GM19239 (cell line): ENCODE data around the gene CMKLR1.

ENCODE experiments used
- DNase-seq: peaks from one replicate; pipeline ENCODE4 v3.0.0; 2011; ENCODE audit warnings: low spot score; ENCODE audit not compliant: insufficient read length
- FAIRE-seq: peaks from 2 replicates; lab custom pipeline; 2011; peaks lifted over from hg19 to GRCh38; lab: Jason Lieb, UNC

Gene CMKLR1

DNA sequence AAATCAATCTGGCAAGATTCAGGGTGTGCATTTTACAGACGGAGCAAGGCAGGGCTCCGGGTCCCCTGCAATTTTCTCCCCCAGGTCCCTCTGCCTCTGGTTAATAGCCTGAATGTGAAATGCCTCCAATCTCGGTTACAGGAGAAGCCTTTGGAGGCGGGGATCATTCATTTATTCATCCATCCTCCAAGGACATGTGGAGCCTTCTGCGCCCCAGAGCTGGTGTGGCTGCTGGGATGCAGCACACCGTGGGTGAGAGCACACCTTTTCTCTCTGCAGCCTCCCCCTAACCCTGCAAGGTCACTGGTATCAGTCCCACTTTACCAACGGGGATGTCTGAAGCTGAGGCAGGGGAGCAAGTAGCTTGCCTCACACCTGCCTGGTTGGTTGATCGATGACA is 35.4 kb downstream of the CMKLR1 start:
- no peak for DNase-seq
- no peak for FAIRE-seq

DNA sequence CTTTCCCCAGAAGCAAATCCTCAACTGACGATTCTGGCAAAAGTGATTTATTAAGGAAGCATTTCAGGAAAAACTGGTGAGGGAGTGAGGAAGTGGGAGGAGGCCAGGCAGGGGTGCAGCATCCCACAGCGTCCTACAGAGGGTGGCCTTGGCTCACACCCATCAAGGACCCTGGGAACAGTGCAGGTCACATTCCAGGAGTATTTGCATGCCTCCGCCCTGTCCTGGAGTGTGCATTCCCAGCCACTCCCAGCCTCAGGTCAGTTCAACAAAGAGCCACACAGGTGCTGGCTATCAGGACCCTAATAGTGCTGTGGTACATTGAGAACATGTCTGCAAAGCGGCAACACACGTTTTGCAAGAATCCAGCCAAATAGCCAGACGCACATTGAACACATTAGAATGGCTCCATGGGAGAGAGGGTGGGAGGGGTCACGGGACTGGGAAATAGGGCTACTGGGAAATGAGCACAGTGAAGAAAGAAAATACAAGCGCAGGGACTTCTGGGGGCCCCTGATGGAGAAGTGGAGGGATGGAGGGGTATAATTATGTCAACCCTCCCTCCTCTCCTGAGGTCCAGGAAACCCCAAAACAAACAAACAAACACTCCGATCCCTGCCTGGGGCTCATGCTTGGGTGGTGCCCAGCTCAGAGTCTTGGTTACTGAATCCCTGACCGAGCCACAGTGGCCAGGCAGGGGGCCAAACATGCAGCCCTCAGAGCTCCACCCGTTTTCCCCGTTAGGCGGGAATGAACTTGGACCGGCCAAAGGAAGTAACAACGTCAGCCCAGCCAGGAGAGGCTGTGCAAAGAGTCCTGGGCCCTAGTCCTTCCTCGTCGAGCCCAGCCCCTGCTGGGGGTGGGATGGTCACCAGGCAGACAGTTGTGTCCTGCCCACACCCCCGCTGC is 36.5 kb downstream of the CMKLR1 start:
- no peak for DNase-seq
- FAIRE-seq, result no peak

- no peak for DNase-seq
- no peak for FAIRE-seq
Measured at GRCh38 chr12:108302016-108302402, 37.1 kb downstream of the CMKLR1 start.

DNA sequence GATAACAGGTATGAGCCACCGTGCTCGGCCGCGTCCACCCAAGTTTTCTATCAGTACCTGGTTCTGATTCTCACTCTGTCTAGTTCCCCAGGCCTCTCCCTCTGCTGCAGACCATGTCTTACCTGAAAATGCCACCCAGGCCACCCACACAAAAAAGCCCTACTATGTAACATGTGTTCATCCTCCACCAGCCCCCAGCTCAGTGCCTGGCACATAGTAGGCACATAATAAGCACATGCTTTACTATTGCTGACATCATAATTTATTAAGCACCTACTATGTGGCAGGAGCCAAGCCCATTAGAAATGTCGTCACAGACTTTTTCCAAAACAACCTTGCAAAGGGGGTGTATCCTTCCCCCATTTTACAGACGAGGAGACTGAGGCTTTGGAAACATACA is 37.8 kb downstream of the CMKLR1 start:
- no peak for FAIRE-seq
- DNase-seq, result no peak

GRCh38 chr12:108299980-108300696 is 39.0 kb downstream of the CMKLR1 start:
- peak; percentile 61 for FAIRE-seq
- DNase-seq, result no peak

GRCh38 chr12:108299516-108299915 is 39.6 kb downstream of the CMKLR1 start:
- no peak for DNase-seq
- no peak for FAIRE-seq

GRCh38 chr12:108298761-108299275 is 40.3 kb downstream of the CMKLR1 start:
- no peak for DNase-seq
- no peak for FAIRE-seq

- FAIRE-seq (no peak), DNase-seq (no peak)
Measured at GRCh38 chr12:108297895-108298760, 41.0 kb downstream of the CMKLR1 start.

GRCh38 chr12:108297424-108297823 is 41.7 kb downstream of the CMKLR1 start:
- no peak for FAIRE-seq
- DNase-seq, result no peak

DNA sequence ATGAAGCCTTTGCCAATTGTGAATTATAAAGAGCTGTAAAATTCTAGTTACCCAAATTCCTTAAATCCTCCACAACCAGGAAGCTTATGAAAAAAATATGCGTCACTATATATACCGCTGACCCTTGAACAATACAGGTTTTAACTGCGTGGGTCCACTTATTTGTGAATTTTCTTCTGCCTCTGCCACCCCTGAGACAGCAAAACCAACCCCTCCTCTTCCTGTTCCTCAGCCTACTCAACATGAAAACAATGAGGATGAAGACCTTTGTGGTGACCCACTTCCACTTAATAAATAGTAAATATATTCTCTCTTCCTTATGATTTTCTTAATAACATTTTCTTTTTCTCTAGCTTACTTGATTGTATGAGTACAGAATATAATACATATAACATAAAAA is 42.2 kb downstream of the CMKLR1 start:
- FAIRE-seq (no peak), DNase-seq (no peak)

DNA sequence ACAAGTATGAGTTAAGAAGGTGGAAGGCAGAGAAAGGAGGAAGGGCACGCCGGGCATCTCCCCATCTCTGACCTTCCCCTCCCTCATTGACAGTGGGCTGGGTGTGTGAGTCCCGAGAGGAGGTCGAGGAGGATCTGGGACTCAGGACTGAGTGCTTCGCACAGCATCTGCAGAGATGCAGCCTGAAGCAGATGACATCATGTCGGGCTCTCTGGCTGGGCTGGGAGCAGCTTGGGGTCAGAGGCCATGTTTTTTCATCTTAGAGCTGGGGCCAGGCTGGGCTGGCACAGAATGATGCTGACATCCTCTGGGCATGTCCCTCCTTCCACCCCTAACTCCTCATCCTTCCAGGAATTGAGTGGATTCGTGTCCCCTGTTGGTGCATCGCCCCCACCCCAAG is 43.5 kb downstream of the CMKLR1 start:
- FAIRE-seq (no peak), DNase-seq (no peak)

DNA sequence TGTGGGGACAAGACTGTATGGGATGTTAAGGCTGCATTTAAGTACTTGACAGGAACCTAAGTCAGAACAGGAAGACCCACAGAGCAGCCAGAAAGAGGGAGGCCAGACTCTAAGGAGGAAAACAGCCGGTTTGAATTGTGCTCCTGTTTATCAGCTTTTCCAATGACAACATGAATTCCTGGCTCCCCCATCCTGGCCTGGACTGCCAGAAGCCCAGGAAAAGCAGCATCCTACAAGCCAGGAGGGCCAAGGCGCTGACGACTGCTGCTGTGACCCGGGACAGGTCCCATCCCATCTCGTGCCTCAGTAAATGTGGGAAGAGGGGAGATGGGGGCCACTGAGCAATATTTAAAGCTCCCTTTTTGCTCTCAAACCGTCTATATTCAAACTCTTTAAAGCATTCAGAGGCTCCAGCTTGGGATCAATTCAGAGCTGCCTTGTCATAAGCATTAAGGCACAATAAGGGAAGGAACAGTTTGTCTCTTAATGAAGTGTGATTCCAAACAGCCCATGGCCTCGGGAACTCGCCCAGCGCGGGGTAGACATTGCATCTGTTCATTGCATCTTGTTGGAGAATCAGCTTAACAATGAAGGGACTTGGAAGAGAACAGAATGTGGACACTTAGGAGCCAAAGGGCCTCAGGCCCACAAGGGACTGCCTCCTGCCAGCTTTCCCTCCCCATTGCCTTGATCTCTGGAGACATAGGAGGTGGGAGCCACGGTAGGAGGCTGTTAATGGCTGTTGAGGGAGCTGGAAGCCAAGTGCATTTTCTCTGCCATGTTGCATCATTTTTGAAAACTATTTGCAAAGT is 49.6 kb downstream of the CMKLR1 start:
- FAIRE-seq (no peak), DNase-seq (no peak)

DNA sequence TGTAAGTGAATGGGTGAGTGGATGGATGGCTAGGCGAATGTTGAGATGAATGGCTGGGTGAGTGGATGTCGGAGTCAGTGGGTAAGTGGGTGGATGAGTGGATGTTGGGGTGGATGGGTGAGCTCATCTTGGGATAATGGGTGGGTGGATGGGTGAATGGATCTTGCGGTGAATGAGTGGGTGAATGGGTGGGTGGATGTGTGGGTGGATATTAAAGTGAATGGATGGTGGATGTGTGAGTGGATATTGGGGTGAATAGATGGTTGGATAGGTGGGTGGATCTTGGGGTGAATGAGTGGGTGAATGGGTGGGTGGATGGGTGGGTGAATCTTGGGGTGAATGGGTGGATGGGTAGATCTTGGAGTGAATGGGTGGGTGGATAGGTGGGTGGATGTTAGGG is 51.9 kb downstream of the CMKLR1 start:
- DNase-seq, result no peak
- no peak for FAIRE-seq

DNA sequence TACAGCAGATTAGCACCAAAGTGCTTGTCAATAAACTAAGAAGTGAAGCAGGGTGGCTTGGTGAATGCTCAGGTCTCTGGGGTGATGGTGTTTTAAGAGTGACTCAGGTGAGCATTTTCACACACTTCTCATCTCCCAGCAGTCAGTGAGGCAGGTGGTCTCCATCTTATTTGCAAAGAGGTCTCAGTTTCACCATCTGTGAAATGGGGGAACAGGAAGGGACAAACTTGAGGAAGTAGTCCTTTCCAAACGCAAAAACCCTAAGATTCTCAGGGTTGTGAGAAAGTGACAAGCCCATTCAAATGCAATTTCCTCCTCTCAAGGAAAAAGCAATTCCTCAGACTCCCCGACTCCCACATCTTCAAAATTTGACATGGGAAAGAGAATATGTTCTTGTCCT is 54.1 kb downstream of the CMKLR1 start:
- FAIRE-seq (no peak), DNase-seq (no peak)

GRCh38 chr12:108284163-108284562 is 54.9 kb downstream of the CMKLR1 start:
- DNase-seq (no peak), FAIRE-seq (no peak)

GRCh38 chr12:108282676-108283075 is 56.4 kb downstream of the CMKLR1 start:
- DNase-seq (no peak), FAIRE-seq (no peak)

GRCh38 chr12:108282160-108282559 is 57.0 kb downstream of the CMKLR1 start:
- DNase-seq, result no peak
- no peak for FAIRE-seq

GRCh38 chr12:108277613-108278012 is 61.5 kb downstream of the CMKLR1 start:
- DNase-seq, result no peak
- FAIRE-seq, result no peak

- DNase-seq, result no peak
- no peak for FAIRE-seq
Measured at GRCh38 chr12:108273217-108273616, 65.9 kb downstream of the CMKLR1 start.
